Caco-2 (cell line): ENCODE results near the gene RAD9B. TPM values are rescaled to one million over a fixed set of nuclear protein-coding genes. Genes with fewer than 3 reads are reported as not detected.

Experiments used
- BruUV-seq: library from RNA; stranded (reverse); fragments of 400-500 nt; replicated peaks from 2 replicates; lab custom pipeline; 2021; lab: Mats Ljungman, UMichigan
- CTCF ChIA-PET: fragments of 300-600 bp; sonication (Branson Sonifier 250); formaldehyde crosslinking; loops from one replicate; lab custom pipeline; 2022; ENCODE audit warnings: antibody characterized with exemption; lab: Charles Lee
- POLR2A ChIA-PET: fragments of 300-600 bp; sonication (Branson Sonifier 250); formaldehyde crosslinking; loops from one replicate; lab custom pipeline; 2022; ENCODE audit warnings: antibody characterized with exemption; lab: Charles Lee
- DNase-seq, 2 experiments: peaks; one replicate each; pipeline versions ENCODE4 v3.0.0 to v3.0.0-alpha.2; 2020 to 2022
- H3K27me3 ChIP-seq: replicated peaks from 2 replicates; pipeline ENCODE4 v1.6.0; 2011; ENCODE audit warnings: low read length; ENCODE audit not compliant: control insufficient read depth, insufficient read depth
- H3K36me3 ChIP-seq: 2 replicates; pipeline ENCODE4 v1.5.1; 2011; ENCODE audit warnings: low read length; ENCODE audit not compliant: control insufficient read depth, insufficient read depth
- H3K4me1 ChIP-seq: fragments of 250-450 bp; sonication (Bioruptor Pico); 2 replicates; pipeline ENCODE4 v1.5.1; 2020; ENCODE audit warnings: mild to moderate bottlenecking
- H3K4me3 ChIP-seq: 2 replicates; pipeline ENCODE4 v1.5.1; 2011; ENCODE audit warnings: low read depth, mild to moderate bottlenecking, control low read depth, low read length
- H3K9me3 ChIP-seq: fragments of 250-450 bp; sonication (Bioruptor Pico); 2 replicates; pipeline ENCODE4 v1.5.1; 2020; ENCODE audit warnings: mild to moderate bottlenecking, moderate library complexity
- H3K27ac Mint-ChIP-seq: one replicate; pipeline ENCODE4 v1.8.0; 2022; ENCODE audit warnings: mixed read lengths; ENCODE audit not compliant: unreplicated experiment
- H3K27me3 Mint-ChIP-seq: one replicate; pipeline ENCODE4 v1.8.0; 2022; ENCODE audit warnings: mixed read lengths; ENCODE audit not compliant: insufficient read depth, unreplicated experiment
- H3K36me3 Mint-ChIP-seq: one replicate; pipeline ENCODE4 v1.8.0; 2022; ENCODE audit warnings: mild to moderate bottlenecking, mixed read lengths; ENCODE audit not compliant: insufficient read depth, unreplicated experiment
- H3K4me1 Mint-ChIP-seq: one replicate; pipeline ENCODE4 v1.8.0; 2022; ENCODE audit warnings: low read depth, mixed read lengths; ENCODE audit not compliant: unreplicated experiment
- H3K4me3 Mint-ChIP-seq: one replicate; pipeline ENCODE4 v1.8.0; 2022; ENCODE audit warnings: mild to moderate bottlenecking, moderate library complexity, mixed read lengths; ENCODE audit not compliant: unreplicated experiment
- H3K9me3 Mint-ChIP-seq: one replicate; pipeline ENCODE4 v1.8.0; 2022; ENCODE audit warnings: mixed read lengths; ENCODE audit not compliant: unreplicated experiment
- intact Hi-C: fragments of 100-400 bp; cut with micrococcal nuclease; formaldehyde crosslinking; loops from one replicate; pipeline ENCODE4 v1.10.0; 2022; ENCODE audit not compliant: unreplicated experiment
- total RNA-seq: library from RNA; stranded (reverse); gene quantifications from 2 replicates; pipeline ENCODE4 v1.2.3, GENCODE V29; 2022
- TF ChIP-seq, protein P1 (sequence below), 2 experiments: fragments of 200-600 bp in 1 of 2; IDR thresholded peaks; 1 replicate in 1 of 2; 2 replicates in 1 of 2; pipeline versions ENCODE4 v1.5.1 to v1.8.0; 2011 to 2022; ENCODE audit warnings: antibody characterized with exemption in 1 of 2, control low read depth in 1 of 2, inconsistent platforms in 1 of 2, low read depth in 1 of 2, low read length in 1 of 2, mild to moderate bottlenecking in 1 of 2, moderate library complexity in 1 of 2; ENCODE audit not compliant: insufficient read depth in 1 of 2, severe bottlenecking in 1 of 2, unreplicated experiment in 1 of 2

RAD9B gene
- total RNA-seq, 1 experiment from 2014 or later = 3.8 TPM

DNA sequence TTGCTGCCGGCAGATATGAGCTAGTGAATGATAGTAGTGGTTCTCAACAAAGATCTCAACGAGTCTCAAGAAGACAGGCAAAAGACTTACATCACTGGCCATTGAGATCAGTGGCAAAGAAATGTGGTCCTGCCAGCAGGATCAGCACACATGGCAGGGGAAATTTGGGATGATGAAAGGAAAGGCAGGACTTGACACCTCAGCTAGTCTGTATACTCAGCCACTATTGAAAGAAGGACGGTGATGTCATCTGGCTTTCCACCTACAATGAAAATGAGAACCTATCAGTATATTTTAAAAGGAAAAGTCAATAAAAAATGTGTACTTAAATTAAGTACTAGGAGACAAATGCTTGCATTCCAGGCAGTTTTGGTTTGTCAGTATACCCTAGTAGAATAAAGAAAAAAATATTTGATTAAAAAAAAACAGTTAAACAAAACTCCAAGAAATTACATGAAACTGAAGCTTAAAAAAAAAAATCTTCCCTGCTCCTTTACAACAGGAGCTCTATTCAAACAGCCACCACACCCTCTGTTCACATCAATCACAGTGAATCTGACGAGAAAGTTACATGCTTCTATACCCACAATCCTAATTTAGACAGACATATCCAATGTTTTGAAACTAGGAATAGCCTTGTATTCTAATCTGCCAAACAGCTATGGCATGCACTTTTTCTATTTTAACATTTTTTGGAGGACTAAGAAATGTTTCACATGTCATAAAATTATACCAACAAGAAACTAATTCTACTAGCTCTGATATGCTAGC lies 34.9 kb downstream of the RAD9B start:
- no peak for DNase-seq
- peaks cover 34% of the 10 kb centered on the region for H3K36me3 Mint-ChIP-seq
- CTCF ChIA-PET = no interaction called here
- no peaks in the 10 kb centered on the region for H3K27me3 ChIP-seq
- H3K4me3 Mint-ChIP-seq = no peak overlapping the region
- intact Hi-C loops = no loop called here
- H3K27me3 Mint-ChIP-seq = no peaks in the 10 kb centered on the region
- H3K4me1 Mint-ChIP-seq = no peaks in the 10 kb centered on the region
- no peak overlapping the region for H3K27ac Mint-ChIP-seq
- H3K9me3 Mint-ChIP-seq = no peaks in the 10 kb centered on the region
- TF ChIP-seq, protein P1, sequence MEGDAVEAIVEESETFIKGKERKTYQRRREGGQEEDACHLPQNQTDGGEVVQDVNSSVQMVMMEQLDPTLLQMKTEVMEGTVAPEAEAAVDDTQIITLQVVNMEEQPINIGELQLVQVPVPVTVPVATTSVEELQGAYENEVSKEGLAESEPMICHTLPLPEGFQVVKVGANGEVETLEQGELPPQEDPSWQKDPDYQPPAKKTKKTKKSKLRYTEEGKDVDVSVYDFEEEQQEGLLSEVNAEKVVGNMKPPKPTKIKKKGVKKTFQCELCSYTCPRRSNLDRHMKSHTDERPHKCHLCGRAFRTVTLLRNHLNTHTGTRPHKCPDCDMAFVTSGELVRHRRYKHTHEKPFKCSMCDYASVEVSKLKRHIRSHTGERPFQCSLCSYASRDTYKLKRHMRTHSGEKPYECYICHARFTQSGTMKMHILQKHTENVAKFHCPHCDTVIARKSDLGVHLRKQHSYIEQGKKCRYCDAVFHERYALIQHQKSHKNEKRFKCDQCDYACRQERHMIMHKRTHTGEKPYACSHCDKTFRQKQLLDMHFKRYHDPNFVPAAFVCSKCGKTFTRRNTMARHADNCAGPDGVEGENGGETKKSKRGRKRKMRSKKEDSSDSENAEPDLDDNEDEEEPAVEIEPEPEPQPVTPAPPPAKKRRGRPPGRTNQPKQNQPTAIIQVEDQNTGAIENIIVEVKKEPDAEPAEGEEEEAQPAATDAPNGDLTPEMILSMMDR (IDR thresholded peaks at IDR 0.05; ENCODE audit: insufficient read depth in 1 of 2, low read depth in 1 of 2, low read length in 1 of 2, severe bottlenecking in 1 of 2, unreplicated experiment in 1 of 2) = no peak
- peaks cover 11% of the 10 kb centered on the region for H3K4me1 ChIP-seq
- H3K9me3 ChIP-seq = no peaks in the 10 kb centered on the region
- POLR2A ChIA-PET = no interaction called here
- H3K4me3 ChIP-seq = no peak overlapping the region
- no peaks in the 10 kb centered on the region for H3K36me3 ChIP-seq
- BruUV-seq = no TSS peak

DNA sequence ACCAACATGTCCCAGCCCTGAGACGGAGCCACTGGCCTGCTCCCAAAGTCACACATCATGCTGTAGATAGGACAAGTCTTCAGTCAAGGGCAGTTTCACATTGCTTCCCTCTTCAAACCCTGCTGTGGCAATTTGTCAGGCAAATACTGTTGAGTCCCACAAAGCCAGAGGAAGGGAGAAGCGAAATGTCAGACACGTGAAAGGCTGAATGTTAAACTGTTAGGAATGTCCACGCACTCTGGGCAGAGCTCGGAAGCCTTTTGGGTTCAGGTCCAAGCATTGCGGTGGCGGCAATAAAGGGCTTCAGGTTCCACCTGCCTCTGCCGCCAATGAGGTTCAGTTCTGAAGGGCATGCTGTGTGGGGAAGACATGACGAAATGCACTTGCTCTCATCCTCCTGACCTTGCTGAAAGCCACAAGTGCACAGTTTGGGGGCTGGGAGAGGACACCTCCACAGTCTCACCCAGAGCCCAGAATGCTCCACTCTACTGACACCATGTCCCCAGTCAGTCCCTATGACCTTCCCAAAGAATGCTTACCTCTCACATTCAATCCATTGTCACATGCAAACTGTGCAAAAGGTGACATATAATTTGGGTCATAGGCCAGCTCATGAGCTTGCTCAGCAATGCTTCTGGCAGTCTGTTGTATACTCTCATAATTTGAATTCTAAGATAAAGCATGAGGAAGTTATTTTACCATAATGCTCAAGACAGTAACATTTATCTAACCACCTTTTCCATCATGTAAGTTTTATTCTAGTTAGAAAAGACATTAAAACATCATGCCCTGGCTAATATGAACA lies 35.7 kb downstream of the RAD9B start:
- no peak for DNase-seq
- Mint-ChIP-seq H3K4me1 (no peaks in the 10 kb centered on the region), H3K4me3 (no peak overlapping the region), H3K27ac (no peak overlapping the region), H3K36me3 (peaks cover 36% of the 10 kb centered on the region), H3K27me3 (no peaks in the 10 kb centered on the region), H3K9me3 (no peaks in the 10 kb centered on the region)
- no peak overlapping the region for H3K4me3 ChIP-seq
- TF ChIP-seq, protein P1 (IDR thresholded peaks at IDR 0.05; ENCODE audit: insufficient read depth in 1 of 2, low read depth in 1 of 2, low read length in 1 of 2, severe bottlenecking in 1 of 2, unreplicated experiment in 1 of 2) = no peak
- POLR2A ChIA-PET = interaction anchor here (0.7 kb wide), 1 partner anchor 38 kb away, joined by 5 read pairs; no protein-coding TSS in a partner anchor
- peaks cover 11% of the 10 kb centered on the region for H3K4me1 ChIP-seq
- H3K9me3 ChIP-seq = no peaks in the 10 kb centered on the region
- H3K36me3 ChIP-seq = no peaks in the 10 kb centered on the region
- no TSS peak for BruUV-seq
- H3K27me3 ChIP-seq = no peaks in the 10 kb centered on the region
- intact Hi-C loops = no loop called here
- CTCF ChIA-PET = no interaction called here

DNA sequence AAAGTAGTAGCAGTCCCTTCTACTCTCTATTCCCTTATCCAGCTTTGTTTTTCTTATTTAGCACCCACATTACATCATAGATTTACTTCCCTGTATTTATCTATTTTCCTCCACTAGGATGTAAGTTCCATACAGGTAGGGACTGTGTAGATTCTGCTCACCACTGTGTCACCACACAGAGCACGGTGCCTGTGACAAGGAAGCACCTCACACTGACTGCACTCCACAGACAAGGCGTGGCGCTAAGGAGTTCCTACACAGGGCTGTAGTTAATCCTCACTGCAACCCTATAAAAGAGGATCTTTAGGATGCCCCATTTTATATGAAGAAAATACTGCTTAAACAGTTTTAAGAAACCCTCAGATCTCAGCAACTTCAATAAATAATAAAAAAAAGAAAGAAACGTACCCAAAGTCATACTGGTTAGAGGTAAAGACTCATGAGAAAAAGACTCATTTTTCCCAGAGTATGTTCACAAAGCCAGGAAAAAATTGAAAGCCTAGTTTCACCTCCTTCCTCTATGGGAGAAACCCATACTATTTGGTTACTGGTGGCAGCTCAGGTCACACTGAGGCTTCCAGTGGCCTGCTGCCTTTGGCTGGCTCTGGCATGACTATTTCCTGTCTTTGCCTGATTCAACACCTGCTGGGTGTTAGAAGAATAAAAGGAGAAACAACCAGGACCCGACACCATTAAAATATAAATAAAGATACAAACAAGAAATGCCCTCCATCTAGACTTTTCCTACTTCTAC lies 36.9 kb downstream of the RAD9B start:
- H3K36me3 Mint-ChIP-seq = peaks cover 42% of the 10 kb centered on the region
- no peak for DNase-seq
- no peaks in the 10 kb centered on the region for H3K4me1 Mint-ChIP-seq
- no peak overlapping the region for H3K4me3 Mint-ChIP-seq
- H3K27me3 Mint-ChIP-seq = no peaks in the 10 kb centered on the region
- H3K9me3 Mint-ChIP-seq = no peaks in the 10 kb centered on the region
- Histone ChIP-seq H3K27me3 (no peaks in the 10 kb centered on the region), H3K36me3 (no peaks in the 10 kb centered on the region), H3K9me3 (no peaks in the 10 kb centered on the region), H3K4me1 (peaks cover 2% of the 10 kb centered on the region; the same call in 1 of the 2 replicates), H3K4me3 (no peak overlapping the region)
- TF ChIP-seq, protein P1 (IDR thresholded peaks at IDR 0.05; ENCODE audit: insufficient read depth in 1 of 2, low read depth in 1 of 2, low read length in 1 of 2, severe bottlenecking in 1 of 2, unreplicated experiment in 1 of 2) = no peak
- intact Hi-C loops = no loop called here
- BruUV-seq = no TSS peak
- no peak overlapping the region for H3K27ac Mint-ChIP-seq
- CTCF ChIA-PET = interaction anchor here (0.6 kb wide), 1 partner anchor 72 kb away, joined by 4 read pairs; no protein-coding TSS in a partner anchor
- POLR2A ChIA-PET = no interaction called here
